ENCODE results near the gene CTCFL. TPM values are rescaled to one million over a fixed set of nuclear protein-coding genes. Genes with fewer than 3 reads are reported as not detected.

CTCFL gene
- total RNA-seq, 1 donor from 2014 or later, result 0.12 TPM

GRCh38 chr20:57559658-57560553 lies 35.0 kb upstream of the CTCFL start:
- TF ChIP-seq, protein P1, sequence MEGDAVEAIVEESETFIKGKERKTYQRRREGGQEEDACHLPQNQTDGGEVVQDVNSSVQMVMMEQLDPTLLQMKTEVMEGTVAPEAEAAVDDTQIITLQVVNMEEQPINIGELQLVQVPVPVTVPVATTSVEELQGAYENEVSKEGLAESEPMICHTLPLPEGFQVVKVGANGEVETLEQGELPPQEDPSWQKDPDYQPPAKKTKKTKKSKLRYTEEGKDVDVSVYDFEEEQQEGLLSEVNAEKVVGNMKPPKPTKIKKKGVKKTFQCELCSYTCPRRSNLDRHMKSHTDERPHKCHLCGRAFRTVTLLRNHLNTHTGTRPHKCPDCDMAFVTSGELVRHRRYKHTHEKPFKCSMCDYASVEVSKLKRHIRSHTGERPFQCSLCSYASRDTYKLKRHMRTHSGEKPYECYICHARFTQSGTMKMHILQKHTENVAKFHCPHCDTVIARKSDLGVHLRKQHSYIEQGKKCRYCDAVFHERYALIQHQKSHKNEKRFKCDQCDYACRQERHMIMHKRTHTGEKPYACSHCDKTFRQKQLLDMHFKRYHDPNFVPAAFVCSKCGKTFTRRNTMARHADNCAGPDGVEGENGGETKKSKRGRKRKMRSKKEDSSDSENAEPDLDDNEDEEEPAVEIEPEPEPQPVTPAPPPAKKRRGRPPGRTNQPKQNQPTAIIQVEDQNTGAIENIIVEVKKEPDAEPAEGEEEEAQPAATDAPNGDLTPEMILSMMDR (conservative IDR thresholded peaks at IDR 0.05; ENCODE audit: low read depth, low read length), result no peak

GRCh38 chr20:57559289-57559634 lies 34.3 kb upstream of the CTCFL start:
- no peak for DNase-seq (ENCODE audit: low read depth)
- TF ChIP-seq, protein P1 (conservative IDR thresholded peaks at IDR 0.05; ENCODE audit: low read depth, low read length), result no peak
- no peak overlapping the region for H3K4me3 ChIP-seq (ENCODE audit: low read depth, low read length)

More at GRCh38 chr20:57559658-57560553, 35.0 kb upstream of the CTCFL start:
- H3K4me3 ChIP-seq (ENCODE audit: low read depth, low read length), result no peak overlapping the region
- no peak for DNase-seq (ENCODE audit: low read depth)

DNA sequence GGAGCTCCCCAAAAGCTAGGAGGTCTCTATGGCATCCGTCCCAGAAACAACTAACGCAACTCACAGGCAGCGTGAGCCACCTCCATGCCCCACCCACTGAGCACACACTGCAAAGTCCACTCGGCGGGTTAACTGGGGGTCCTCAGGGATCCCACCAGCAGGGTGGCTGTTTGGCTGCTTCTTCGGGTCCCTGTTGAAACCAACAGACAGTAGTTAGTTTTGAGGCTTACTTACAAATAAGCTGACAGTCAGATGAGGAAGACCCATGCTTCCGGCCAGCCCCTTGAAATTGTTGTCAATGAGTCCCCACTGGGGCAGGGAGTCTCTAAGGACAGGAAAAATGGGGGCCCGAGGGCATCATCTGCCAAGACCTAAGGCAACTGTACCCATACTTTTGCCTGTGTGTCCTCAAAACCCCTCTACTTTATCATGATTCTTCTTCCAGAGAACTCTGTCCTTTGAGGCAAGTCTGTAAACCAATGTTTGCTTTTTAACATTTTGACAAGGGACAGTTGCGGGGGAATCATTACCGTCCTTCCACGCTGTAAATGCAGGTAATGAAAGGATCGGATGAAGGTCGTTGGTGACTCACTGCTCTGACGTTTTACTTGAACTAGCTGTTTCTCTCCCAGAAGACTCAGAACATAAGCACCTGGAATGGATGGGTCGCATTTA lies 33.8 kb upstream of the CTCFL start:
- TF ChIP-seq, protein P1 (conservative IDR thresholded peaks at IDR 0.05; ENCODE audit: low read depth, low read length), result no peak
- DNase-seq (ENCODE audit: low read depth), result no peak
- no peak overlapping the region for H3K4me3 ChIP-seq (ENCODE audit: low read depth, low read length)

GRCh38 chr20:57557926-57558613 lies 33.1 kb upstream of the CTCFL start:
- H3K4me3 ChIP-seq (ENCODE audit: low read depth, low read length), result no peak overlapping the region
- no peak for DNase-seq (ENCODE audit: low read depth)
- TF ChIP-seq, protein P1 (conservative IDR thresholded peaks at IDR 0.05; ENCODE audit: low read depth, low read length), result no peak

GRCh38 chr20:57556980-57557274 lies 32.0 kb upstream of the CTCFL start:
- TF ChIP-seq, protein P1 (conservative IDR thresholded peaks at IDR 0.05; ENCODE audit: low read depth, low read length), result no peak
- no peak overlapping the region for H3K4me3 ChIP-seq (ENCODE audit: low read depth, low read length)
- DNase-seq (ENCODE audit: low read depth), result no peak

- H3K4me3 ChIP-seq (ENCODE audit: low read depth, low read length), result no peak overlapping the region
- TF ChIP-seq, protein P1 (conservative IDR thresholded peaks at IDR 0.05; ENCODE audit: low read depth, low read length), result no peak
- DNase-seq (ENCODE audit: low read depth), result no peak
Measured at GRCh38 chr20:57555457-57556184, 30.7 kb upstream of the CTCFL start.
